Germinal center (tissue), 1 donor: ENCODE measurements around the gene UBE2D2.

Experiments used
- DNase-seq: peaks from one replicate; pipeline ENCODE4 v3.0.0; 2012; ENCODE audit warnings: mixed read lengths, low spot score

Gene UBE2D2

DNA sequence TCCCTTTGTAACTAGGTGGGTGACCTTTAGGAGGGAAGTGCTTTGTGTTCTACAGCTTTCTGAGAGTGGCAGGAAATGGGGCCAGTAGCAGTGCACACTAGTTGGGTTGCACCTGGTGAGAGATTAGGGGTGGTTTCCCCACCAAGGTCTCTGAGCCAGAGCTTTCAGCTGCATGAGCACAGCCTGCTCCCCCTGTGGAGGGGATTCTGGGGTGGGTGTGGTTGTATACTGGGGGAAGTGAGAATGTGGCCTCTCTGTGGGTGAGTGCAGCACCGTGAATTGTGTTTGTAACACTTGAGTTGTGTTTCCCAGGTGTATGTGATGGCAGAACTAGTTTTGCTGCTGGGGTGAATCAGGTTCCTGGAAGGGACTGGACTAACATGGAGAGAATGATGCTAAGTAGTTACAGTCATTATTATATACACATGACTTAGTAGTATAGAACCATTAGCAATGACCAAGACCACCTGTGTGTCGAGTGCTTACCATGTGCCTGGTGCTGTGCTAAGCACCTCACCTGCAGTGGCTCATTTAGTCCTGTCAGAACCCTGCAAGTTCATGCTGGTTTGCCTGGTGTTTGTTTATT lies 75.2 kb downstream of the UBE2D2 start:
- peak; percentile 88 for DNase-seq

DNA sequence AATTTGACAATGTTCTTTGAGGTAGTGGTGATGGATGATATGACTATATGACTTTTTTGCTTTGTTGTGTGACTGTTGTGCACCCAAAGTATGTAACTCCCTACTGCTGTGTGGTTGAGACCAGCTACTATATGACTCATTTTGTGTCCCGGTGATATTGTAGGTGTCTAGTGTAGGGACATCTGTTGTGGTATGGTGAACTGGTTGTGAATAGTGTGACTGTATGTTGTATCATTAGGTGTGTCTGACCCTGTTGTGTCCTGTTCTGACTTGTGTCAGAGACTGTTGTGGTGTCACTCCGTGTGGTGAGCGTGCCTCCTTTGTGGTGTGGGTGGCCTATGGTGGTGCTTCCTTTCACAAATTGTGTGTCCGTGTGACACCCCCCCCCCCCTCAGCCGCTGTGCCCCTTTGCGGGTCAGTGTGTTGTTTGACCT lies 75.9 kb downstream of the UBE2D2 start:
- DNase-seq = no peak

DNA sequence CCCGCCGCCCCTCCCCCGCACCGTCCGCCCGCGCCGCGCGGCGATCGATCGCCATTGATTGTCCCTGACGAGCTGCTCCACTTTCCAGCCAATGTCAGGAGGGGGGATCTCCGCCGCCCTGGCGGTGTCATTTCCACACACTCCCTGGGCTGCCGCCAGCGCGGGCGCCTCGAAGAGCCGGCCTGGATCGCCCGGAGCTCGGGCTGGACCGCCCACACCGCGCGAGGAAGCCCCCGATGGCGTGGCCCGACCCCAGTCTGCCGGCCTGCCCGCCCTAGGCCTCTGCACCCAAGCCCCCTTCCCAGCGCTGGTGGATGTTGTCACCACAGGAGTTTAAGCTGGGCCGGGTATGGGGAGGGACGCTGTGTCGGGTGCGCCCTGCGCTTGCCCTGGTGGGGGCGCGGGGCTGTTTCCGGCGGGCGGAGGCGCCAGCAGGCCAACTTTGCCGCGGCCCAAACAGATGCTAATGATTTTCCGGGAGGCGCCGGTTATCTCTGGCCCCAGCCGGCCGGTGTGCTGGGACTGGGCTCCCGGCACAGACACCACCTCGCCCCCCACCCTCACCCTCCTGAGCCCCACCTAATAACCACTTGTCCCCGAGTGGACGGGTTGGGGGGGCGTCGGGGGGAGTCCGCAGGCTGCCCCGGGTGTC lies 76.4 kb downstream of the UBE2D2 start:
- DNase-seq = peak; percentile 82

DNA sequence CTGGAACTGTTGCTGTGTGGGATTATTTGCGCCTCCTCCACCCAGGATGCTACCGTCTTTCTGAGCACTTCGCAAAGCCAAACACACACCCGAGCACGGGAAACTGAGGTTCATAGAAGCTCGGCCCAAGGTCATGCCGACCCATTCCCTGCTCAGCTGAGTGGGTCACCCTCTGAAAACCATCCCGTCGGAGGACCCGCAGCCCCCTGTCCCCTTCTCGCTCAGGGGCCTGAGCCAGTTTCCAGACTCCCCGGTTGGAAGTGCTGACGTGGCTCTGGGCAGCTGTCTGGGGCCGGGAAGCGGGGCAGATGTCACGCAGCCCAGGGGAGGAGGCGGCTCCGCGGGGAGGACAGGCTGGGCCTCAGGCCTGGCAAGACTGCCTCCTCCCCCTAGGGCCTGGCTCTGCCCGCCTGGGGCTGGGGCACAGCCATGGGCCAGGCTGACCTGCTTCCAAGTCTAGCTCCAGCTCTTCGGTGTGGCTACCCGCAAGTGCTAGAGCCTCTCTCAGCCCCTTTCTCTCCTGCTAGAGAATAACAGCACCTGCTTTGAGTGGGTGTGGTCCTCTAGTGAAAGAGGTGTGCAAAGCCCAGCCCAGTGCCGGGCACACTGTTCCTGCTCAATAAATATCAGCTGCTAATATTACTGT lies 77.1 kb downstream of the UBE2D2 start:
- DNase-seq = peak; percentile 66

DNA sequence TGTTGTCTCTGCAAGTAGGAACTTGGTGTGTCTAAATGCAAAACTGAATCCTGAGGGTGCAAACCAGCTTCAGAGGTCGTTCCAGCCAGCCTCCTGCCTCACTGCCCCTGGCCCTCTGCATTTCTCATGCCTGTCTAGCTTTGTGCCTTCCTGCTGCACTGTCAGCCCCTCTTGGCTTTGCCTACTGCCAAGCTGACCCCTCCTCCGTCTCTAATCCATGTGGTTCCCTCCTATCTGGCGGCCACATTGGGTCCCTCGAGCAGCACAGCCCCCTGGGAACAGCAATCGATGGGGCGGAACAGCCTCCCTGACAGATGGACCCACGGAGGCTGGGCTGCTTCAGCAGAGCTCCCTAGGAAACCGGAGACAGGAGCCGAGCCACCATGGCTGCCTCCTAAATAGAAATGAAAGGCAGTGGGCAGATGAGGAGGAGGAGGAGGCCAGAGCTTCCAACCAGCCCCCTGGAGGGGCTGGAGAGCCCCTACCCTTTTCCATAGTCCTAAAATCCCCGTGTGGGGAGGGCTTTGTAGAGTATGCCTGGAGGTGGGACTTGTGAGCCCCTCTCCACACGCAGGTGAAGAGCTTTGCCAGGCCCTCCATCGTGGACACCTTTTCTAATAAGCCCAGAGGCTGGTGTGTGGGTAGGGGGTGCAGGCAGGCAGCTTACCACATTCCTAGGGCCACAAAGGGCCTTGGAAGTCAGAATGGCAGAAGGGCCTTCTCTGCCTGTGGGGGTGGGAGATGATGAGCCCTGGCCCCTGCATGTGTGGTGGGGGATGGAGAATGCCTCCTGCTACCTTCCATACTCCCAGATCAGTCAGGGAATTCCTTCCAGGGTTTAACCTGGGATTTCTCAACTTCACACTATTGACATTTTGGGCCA lies 77.8 kb downstream of the UBE2D2 start:
- DNase-seq = no peak

DNA sequence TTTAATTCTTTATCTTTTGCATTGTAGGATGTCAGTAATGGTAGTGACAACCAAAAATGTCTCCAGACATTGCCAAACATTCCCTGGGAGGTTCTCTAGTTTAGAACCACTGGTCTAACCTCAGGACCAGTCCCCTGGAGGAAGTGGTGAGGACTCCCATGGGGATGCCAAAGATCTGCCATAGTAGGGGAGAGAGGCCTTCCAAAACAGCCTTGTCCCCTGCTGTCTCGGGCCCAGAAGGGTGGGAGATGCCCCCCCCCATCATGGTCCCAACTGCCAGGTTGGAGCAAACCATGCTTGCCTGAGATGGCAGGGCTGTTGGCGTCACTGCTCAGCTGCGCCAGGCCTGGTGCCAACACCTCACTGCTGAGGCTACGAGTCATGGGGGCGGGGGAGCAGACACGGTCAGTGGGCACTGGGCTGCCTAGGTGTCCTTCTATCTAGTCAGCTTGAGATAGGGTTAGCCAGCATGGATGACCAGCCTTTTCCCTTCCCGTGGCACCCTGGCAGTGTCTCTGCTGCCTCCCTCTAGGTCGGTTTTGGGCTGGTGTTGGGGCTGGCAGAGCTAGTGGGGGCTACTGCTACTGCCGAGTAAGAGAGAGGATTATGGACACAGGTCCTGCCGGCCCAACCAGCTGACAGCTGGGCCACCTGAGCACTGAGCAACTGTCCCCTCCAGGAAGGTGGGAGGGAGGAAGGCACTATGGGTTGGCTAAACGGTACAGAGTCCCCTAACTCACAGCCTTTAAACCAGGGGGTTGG lies 78.7 kb downstream of the UBE2D2 start:
- DNase-seq = no peak

DNA sequence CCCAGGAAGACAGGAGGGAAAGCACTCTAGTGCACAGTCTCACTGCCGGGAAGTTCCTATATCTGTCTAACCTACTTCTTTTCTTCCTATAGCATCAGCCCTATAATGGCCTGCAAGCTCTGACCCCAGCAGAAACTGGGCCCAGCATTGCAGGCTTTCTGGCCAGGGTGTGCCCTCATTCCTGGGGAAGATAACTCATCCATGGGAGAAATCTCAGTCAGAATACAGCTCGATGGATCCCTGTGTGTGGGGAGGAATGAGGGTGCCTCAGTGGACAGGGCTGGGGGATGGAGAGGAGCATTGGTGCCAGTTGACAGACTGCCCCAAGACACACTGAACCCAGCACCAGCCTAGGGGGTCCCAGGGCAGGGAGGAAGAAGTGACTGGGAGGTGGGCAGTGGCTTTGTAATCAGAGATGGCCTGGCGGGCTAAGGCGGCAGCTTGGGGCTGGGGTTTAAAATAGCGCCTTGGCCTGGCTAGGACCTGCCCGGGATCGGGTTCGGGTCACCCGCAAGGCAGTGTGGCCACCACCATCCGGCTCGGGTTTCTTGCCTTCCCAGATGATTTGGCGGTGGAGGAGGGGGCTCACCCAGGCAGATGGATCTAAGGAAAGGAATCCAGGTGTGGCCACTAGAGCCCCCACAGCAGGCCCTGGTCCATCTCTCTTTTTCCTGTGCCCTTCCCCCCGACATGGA lies 79.4 kb downstream of the UBE2D2 start:
- no peak for DNase-seq

DNA sequence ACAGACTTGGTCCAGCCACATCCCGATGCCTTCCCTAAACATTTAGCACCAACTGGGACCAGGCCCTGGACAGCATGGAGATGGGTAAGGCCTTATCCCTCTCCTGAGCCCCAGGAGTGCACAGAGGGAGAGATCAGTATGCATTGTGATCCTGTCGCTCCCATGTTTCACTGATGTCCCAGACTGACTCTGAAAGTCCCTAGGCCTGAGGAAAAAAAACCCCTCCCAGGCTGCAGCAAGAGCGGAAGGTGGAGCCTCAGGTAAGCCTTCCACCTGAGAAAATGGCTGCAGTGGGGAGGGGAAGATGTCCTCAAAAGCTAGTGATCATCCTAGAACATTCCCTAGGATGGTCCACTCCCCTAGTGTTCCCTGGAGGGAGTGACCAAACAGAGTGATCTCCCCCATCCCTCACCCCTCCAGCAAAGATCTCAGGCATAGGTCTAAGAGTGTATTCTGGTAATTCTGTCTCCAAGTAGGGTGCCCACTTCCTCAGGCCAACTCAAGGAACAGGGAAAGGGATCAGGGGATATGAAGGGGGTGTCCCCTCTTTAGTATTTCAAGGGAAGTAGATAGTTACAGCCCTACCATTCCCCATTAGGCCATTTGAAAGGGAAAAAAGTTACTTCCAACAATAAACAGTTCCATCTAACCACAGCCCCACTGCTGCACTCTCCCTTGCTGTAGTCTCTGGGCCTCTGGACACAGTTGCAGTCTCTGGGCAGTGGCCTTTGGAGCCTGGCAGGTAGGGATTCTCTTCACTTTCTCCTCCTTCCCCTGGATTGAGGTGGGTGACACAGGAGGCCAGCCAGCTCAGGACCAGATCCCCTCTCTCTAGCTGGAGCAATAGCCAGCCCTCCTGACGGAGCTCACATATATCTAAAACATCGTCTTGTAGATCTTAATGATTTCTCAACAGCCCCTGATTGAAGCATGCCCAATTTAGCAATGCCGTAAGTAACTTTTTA lies 80.3 kb downstream of the UBE2D2 start:
- no peak for DNase-seq

DNA sequence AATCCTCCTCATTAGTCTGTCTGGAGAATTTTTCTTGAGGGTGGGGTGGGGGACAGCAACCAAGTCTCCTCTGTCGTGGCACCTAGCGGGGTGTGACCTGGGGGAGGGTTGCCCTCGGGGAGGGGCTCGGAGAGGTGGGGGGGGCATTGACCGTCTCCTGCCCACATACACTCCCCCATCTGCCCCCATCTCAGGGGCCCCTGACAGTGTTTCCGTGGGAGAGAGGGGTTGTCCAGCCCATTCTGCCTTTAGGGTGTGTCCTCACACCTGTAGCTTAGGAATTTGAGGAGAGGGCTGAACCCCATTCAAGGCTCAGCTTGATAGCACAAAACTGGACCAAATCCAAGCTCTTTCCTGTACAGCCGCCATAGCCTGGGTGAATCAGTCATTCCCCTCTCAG lies 81.1 kb downstream of the UBE2D2 start:
- DNase-seq = no peak

DNA sequence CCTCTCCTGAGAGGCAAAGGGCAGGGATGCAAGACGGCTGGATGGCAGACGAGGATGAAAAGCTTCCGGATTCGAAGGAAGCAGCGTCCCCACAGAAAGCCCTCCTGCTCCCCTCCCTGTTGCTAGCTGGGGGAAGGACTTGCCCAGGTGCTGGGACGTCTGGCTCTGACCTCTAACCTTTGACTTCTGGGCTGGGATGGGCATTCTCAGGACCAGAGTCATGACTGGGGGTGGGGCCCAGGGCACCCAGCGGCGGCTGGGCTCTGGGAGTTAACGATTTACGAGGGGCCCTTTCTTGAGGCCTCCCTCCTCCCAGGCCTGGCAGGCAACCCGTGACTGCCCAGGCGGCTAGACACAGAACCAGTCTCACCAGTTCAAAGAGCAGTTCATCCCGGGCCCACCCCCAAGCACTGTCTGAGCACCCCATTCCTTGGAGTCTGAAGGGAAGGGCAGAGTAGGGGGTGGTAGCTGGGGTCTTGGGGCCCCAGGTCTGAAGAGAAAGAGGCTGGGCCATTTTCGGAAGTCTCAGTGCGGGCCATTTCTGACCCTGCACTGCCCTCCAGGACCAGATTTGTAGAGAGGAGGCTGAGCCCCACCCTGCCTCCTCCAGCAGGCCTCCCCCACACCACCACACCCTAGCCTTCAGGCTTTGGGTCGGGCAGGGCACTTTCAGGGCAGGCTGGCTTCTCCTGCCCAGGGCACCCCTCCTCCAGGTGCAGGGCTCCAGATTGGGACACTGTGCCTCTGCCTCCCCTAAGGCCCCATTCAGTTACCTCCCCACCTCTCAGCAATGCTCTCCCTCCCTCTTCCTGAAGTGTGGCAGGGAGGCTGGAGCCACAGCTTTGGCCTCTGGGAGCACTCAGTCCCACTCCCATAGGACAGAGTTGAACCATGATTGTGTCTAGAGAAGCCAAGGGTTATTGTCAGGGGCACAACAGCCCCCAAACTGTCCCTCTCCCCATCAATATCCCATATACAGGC lies 82.0 kb downstream of the UBE2D2 start:
- no peak for DNase-seq

DNA sequence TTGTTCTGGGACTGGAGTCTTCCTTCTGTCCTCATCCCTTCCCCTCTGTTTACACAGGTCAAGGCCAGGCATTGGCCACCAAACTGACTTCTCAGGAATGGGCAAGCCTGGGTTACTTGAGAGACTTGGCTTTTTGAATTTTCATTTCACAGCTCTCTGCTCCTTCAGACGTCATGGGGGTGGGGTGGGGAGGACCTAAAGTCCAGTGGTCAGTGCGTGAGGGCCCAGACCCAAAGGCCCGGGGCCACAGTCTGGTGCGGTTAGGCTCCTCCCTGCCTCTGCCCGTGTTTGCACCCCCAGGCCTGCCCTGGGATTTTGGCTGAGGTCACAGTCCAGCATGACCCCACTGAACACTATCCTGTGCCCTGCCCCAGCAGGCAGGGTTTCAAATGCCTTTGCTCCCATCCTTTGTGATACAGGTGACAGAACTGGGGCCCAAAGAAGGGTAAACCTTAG lies 82.9 kb downstream of the UBE2D2 start:
- DNase-seq = no peak

DNA sequence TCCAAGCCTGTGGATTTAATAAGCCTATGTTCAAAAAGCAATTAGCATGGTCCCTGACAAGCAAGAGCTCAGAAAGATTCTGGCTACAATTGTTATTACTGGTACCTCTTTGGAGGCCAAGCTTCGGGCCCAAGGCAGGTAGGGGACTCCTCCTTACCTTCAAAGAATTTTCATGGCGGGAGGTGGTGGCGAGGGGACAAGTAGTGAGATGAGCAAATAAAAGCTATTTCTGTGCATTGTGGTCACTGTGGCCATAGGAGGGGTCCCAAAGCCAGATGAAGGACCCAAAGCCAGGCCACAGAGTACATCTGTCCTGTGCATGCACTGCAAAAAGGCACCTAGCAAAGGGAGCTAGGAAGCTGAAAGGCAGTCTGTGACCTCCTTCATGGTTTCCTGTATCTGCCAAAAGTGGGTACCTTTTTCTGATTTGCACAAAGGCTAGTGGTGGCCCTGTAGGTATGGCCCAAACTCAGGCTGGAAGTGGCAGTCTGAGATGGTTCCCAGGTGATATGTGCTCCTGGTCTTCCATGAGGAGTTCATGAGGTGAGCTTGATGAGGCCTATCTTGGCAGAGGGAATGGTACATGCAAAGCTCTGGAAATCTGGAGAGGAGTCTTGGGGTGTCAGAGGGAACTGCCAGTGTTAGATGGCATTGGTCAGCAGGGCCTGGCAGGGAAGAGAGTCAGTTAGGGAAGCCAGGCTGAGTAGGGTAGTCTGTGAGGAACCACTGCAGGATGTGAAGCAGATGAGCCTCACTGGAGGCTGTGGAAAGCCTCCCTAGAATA lies 83.7 kb downstream of the UBE2D2 start:
- no peak for DNase-seq

DNA sequence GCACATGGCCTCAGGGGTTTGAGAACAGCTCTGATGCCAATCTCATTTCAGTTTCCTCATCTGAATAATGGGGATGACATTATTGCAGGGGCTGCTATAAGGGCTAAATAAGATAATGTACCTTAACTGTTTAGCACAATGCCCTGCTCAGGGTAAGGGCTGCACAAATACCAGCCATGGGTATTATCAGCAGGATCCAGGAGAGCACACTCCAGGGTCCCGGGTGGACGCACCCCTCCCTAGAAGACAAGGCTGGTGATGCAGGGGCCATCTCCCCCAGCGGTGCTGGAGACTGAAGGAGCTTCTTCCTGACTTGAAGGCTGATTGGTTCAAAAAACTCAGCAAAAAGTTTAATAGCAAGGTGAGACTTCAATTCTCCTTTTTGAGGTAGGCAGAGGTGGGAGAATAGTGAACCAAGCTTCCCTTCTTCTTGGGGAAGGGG lies 84.3 kb downstream of the UBE2D2 start:
- no peak for DNase-seq

DNA sequence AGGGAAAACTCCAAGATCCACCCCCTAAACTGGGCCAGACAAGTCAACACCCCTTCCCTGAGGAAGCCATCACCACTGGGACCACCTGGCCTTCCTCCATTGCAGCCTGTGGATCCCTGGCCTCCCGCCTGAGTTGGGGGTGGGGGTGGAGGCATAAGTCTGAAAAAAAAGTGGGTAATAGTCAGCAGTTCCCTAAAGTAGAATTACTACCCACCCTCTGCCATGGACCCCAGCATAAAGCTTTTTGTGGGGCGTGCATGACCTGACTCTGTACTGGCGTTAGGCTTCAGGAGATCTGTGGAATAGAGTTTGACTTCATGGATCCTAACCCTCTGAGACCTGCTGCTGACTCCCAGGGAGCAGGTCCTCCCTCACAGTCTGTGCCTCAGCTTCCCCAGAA lies 85.0 kb downstream of the UBE2D2 start:
- no peak for DNase-seq

DNA sequence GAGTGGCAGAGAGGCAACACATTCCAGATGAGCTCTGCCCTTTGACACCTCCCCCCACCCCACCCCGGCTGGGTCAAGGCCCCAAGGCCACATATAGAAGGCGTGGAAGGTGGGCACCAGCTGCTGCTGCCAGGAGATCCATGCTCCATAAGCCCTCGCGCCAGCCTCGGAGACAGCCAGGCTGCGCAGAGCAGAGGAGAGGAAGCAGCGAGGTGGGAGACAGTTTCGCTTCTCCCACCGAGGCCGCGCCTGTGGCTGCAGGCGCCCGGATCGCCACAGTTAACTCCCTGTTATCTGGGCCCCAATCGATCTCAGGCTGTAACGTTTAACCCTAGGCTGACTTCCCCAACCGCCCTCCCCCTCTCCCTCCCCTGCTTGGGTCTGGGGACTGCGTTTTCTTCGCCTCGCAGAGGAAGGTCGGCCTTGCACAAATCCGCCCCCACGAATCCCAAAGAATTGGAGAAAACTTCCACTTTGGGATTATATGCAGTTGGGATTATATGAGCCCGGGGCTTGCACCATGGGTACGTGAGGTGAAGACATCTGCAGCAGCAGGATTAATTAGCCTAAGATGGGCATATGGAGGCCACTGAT lies 85.9 kb downstream of the UBE2D2 start:
- no peak for DNase-seq

DNA sequence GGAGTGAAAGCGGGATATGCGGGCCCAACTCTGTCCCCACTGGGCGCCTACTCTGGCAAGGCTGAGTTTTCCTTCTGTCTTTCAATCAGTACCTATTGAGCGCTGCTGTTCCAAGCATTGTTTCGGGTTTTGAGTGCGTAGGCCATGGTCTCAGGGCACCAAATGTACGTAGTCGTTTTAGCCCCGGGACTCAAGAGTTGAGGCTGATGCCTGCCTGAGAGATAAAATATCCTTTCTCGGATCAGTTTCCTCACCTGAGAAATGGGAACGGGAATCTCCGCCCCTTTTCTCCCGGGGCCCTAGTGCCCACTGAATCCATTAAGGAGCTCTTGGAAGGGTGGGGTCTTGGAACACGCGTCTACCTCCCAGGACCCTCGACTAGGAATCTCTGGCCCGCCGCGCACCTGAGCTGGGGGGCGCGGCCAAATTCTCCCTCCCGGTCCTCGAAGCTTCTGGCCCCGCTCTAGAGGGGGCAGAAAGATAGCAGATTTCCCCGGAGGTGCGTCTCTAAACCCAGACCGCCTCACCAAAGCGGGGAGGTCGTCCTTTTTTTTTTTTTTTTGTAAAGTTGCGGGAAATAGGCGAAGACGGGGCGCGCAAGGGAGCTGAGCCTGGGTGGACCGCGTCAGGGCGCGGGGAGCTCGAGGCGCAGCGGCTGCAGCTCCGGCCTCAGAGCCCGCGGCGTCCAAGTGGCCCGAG lies 86.5 kb downstream of the UBE2D2 start:
- no peak for DNase-seq
